ENCODE measurements around the gene TRIL. TPM values are rescaled to one million over a fixed set of nuclear protein-coding genes. Genes with fewer than 3 reads are reported as not detected.

Gene TRIL
- total RNA-seq, 4 donors from 2014 or later: 0.25 to 1.2 (median 0.63) TPM

- no peaks in the 10 kb centered on the region for H3K36me3 ChIP-seq
- no peaks in the 10 kb centered on the region for H3K4me1 ChIP-seq
- in situ Hi-C loops (cut with MboI; ENCODE audit: low sequenced_read_pairs in 4 of 4): no loop called here
- DNase-seq (no peak), ATAC-seq (no peak)
- H3K27ac ChIP-seq: no peak overlapping the region
- intact Hi-C loops (cut with DNase I; ENCODE audit: low total_unique reads): no loop called here
- no peak for TF ChIP-seq POLR2A (IDR thresholded peaks at IDR 0.05)
- no peak for TF ChIP-seq CTCF (IDR thresholded peaks at IDR 0.05 in 4 of 5, conservative IDR thresholded peaks at IDR 0.05 in 1 of 5)
- H3K4me3 ChIP-seq: no peak overlapping the region
- H3K9me3 ChIP-seq: peaks cover 0 to 6% (median 0%) of the 10 kb centered on the region in 3 donors
- H3K27me3 ChIP-seq: no peaks in the 10 kb centered on the region
Measured at GRCh38 chr7:28977881-28978280, 19.8 kb upstream of the TRIL start.

- H3K27me3 ChIP-seq: no peaks in the 10 kb centered on the region
- no peak for TF ChIP-seq POLR2A (IDR thresholded peaks at IDR 0.05)
- no peak for TF ChIP-seq CTCF (IDR thresholded peaks at IDR 0.05 in 4 of 5, conservative IDR thresholded peaks at IDR 0.05 in 1 of 5)
- H3K4me1 ChIP-seq: no peaks in the 10 kb centered on the region
- peaks cover 0 to 12% (median 0%) of the 10 kb centered on the region in 3 donors for H3K9me3 ChIP-seq
- no peaks in the 10 kb centered on the region for H3K36me3 ChIP-seq
- no peak for DNase-seq
- in situ Hi-C loops (cut with MboI; ENCODE audit: low sequenced_read_pairs in 4 of 4): no loop called here
- no peak overlapping the region for H3K4me3 ChIP-seq
- ATAC-seq: no peak
- intact Hi-C loops (cut with DNase I; ENCODE audit: low total_unique reads): no loop called here
- no peak overlapping the region for H3K27ac ChIP-seq
Measured at GRCh38 chr7:28976022-28976421, 17.9 kb upstream of the TRIL start.

DNA sequence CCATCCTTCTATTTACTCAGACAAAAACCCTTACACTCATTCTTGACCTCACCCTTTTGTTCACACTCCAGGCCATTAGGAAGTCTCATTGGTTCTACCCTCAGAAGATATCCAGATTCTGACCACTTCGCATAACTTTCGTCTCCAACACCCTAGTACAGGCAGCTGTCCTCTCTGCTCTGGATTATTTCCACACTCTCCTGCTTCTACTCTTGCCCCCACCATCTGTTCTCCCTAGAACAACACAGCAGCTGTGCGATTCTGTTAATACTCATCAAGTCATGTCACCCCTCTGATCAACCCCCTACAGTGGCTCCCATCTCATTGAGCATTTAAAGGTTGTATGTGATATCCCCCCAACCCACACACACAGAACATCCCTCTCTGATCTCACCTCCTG is 15.5 kb upstream of the TRIL start:
- H3K4me1 ChIP-seq: no peaks in the 10 kb centered on the region
- intact Hi-C loops (cut with DNase I; ENCODE audit: low total_unique reads): no loop called here
- no peak for DNase-seq
- TF ChIP-seq POLR2A (IDR thresholded peaks at IDR 0.05) (no peak), CTCF (IDR thresholded peaks at IDR 0.05 in 4 of 5, conservative IDR thresholded peaks at IDR 0.05 in 1 of 5) (no peak)
- in situ Hi-C loops (cut with MboI; ENCODE audit: low sequenced_read_pairs in 4 of 4): no loop called here
- peaks cover 0 to 17% (median 0%) of the 10 kb centered on the region in 3 donors for H3K9me3 ChIP-seq
- no peaks in the 10 kb centered on the region for H3K27me3 ChIP-seq
- H3K36me3 ChIP-seq: no peaks in the 10 kb centered on the region
- ATAC-seq: no peak
- no peak overlapping the region for H3K27ac ChIP-seq
- no peak overlapping the region for H3K4me3 ChIP-seq

GRCh38 chr7:28964056-28964455 is 5.9 kb upstream of the TRIL start:
- Histone ChIP-seq H3K36me3 (no peaks in the 10 kb centered on the region), H3K27ac (no peak overlapping the region), H3K4me3 (no peak overlapping the region), H3K9me3 (no peaks in the 10 kb centered on the region), H3K27me3 (no peaks in the 10 kb centered on the region), H3K4me1 (no peaks in the 10 kb centered on the region)
- no peak for ATAC-seq
- no peak for DNase-seq
- intact Hi-C loops (cut with DNase I; ENCODE audit: low total_unique reads): no loop called here
- in situ Hi-C loops (cut with MboI; ENCODE audit: low sequenced_read_pairs in 4 of 4): no loop called here
- no peak for TF ChIP-seq POLR2A (IDR thresholded peaks at IDR 0.05)
- TF ChIP-seq CTCF (IDR thresholded peaks at IDR 0.05 in 4 of 5, conservative IDR thresholded peaks at IDR 0.05 in 1 of 5): no peak

DNA sequence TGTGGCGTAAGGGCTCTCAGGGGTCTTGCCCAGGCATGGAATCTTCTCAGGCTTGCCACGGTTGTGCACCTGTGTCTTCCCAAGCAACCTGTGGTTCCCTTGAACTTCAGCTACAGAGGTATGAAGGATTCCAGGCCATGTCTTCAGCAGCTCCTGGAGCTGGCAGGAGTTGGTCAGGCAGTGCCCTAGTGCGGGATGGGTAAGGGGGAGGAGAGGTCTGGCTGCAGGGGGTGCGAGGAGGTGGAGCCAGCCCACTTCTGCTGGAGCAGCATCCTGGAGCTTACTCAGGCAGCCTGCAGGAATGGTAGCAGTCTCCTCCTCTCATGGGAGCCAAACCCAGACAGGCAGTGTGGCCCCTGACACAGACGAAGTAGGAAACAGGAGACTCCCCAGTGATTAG is 3.8 kb upstream of the TRIL start:
- in situ Hi-C loops (cut with MboI; ENCODE audit: low sequenced_read_pairs in 4 of 4): no loop called here
- ATAC-seq (no peak), DNase-seq (no peak)
- Histone ChIP-seq H3K4me1 (peaks cover 3 to 14% of the 10 kb centered on the region in 2 donors), H3K27ac (no peak overlapping the region), H3K4me3 (no peak overlapping the region), H3K36me3 (no peaks in the 10 kb centered on the region), H3K27me3 (peaks cover 7 to 12% (median 8%) of the 10 kb centered on the region in 3 donors), H3K9me3 (no peaks in the 10 kb centered on the region)
- intact Hi-C loops (cut with DNase I; ENCODE audit: low total_unique reads): no loop called here
- TF ChIP-seq POLR2A (IDR thresholded peaks at IDR 0.05) (no peak), CTCF (IDR thresholded peaks at IDR 0.05 in 4 of 5, conservative IDR thresholded peaks at IDR 0.05 in 1 of 5) (no peak)

All from gastrocnemius medialis (tissue), 4 donors.